HG02610 (cell line): ENCODE results near the gene HAPLN3.

Experiments used
- ATAC-seq: cut with Tn5 transposase; IDR thresholded peaks from one replicate; pipeline ENCODE4 v1.9.1; 2021; ENCODE audit warnings: mild to moderate bottlenecking, moderate library complexity; ENCODE audit not compliant: unreplicated experiment

Gene HAPLN3

DNA sequence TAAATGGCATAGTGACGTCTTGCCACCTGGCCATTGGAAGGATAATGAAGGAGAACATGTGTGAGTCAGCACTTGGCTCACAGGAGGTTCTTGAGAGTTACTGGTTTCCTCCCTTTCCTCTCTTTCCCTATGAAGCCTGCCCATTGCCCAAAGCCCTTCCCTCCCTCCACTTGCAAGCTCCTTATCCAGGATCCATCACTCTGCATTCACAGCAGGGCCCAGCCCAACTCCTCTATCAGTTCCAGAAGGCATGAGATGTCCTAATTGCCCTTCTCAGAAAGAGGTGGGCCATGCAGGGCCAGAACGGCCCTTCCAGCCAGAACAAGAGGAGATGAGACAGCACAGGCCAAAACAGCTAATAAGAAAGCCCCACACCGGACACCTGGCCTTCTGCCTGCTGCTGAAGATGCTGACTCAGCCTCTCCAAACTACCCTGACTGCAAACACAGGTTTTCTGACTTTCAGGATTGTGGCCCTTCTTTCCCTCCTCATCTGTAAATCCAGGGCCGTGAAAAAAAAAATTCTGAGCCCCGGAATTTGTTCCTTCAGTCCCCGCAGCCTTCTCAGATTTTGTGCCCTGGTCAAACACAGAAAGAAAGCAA, 29.7 kb downstream of the HAPLN3 start:
- no peak for ATAC-seq

DNA sequence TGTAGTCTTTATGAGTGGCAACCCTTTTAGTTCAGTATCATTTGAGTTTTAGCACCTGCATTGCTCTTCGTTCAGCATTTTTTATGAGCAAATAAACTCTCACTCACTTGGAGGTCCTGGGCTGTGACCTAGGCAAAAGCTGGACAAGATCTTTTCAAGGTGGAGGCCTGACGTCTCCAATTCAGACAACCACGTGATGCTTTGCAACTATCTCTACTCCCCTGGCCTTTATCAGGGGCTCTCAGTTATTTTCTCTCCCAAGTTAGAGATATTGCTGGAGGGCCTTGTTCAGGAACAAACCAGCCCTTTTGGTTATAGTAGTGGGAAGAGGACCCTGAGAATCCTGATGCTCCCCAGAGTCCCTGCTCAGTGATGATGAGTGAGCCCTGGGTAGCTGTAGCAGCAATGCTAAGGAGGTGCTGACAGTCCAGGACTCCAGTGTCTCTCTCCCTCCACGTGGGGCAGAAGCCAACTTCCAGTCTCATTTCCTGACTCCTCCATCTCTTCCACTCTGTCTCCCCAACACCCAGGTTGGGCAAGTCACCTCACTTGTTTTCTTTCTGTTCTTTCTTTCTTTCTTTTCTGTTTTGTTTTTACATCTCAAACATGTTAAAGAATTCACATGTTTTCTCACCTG, 30.4 kb downstream of the HAPLN3 start:
- no peak for ATAC-seq

DNA sequence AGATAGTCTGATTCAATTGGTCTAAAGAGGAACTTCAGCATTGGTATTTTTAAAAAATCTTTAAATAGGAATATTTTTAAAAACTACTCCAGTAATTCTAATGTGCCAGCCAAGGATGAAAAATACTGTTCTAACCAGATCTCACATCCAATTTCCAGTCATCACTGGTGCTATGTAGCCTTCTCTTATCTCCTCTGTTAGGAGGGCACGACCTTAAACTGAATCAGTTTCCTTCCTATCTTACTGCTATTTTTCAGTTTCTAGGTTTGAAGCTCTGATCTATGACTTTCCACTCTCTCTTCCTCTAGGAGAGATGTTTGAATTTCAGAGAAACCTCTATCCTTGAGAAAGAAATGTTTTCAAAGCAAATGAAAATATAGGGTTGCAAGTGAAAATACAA, 31.9 kb downstream of the HAPLN3 start:
- ATAC-seq: no peak

DNA sequence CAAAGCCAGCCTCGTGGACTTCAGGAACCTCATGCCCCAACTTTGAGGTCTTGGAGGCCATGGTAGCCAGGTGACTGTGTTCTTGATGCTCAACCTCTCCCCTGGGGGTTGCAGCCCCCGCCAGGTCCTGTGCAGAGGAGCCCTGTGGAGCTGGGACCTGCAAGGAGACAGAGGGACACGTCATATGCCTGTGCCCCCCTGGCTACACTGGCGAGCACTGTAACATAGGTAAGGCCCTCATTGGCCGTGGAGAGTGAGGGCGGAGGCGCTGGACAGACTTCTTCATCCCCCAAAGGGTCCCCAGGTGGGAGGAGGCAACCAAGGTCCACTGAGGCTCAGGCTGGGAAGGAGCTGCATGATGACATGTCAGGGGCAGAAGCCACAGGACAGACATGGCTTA, 35.1 kb downstream of the HAPLN3 start:
- no peak for ATAC-seq

DNA sequence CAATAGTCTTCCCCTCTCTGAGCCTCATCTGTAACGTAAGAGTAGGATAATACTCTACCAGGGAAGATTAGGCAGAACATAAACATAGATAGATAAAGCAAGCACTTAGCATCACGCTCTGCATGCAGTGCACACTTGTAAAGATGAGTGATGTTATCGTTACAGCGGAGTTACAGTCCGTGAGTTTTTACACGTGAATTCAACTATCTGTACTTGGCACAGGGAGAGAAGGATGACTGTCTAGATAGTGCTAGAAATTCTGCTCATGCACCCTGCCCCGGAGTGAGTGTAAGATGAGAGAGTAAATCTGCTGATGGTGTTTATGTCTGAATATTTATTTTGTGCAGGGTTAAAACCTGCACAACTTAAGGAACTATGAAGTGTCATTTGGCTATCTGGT, 35.8 kb downstream of the HAPLN3 start:
- ATAC-seq: no peak

DNA sequence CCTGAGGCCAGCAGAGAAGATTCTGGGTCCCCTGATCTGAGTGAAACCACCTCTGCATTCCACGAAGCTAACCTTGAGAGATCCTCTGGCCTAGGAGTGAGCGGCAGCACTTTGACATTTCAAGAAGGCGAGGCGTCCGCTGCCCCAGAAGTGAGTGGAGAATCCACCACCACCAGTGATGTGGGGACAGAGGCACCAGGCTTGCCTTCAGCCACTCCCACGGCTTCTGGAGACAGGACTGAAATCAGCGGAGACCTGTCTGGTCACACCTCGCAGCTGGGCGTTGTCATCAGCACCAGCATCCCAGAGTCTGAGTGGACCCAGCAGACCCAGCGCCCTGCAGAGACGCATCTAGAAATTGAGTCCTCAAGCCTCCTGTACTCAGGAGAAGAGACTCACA, 36.4 kb downstream of the HAPLN3 start:
- no peak for ATAC-seq

DNA sequence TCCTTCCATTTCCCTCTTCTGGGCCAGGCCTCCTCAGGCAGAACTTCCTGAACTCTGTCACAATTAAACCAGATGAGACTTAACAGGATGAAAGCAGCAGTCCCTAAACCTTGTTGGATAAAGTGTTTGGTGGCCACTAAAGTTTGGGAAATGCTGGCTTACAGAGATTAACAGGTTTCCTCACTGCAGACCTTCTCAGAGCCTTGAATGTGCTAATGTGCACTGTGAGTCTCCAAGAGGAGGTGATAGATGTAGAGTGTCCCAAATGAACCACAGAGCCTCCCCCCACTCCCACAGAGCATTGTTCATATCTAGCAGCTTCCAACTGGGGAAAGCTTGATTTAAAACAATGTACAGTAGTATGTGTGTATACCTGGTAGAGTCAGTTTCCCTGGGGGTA, 42.9 kb downstream of the HAPLN3 start:
- ATAC-seq: no peak

DNA sequence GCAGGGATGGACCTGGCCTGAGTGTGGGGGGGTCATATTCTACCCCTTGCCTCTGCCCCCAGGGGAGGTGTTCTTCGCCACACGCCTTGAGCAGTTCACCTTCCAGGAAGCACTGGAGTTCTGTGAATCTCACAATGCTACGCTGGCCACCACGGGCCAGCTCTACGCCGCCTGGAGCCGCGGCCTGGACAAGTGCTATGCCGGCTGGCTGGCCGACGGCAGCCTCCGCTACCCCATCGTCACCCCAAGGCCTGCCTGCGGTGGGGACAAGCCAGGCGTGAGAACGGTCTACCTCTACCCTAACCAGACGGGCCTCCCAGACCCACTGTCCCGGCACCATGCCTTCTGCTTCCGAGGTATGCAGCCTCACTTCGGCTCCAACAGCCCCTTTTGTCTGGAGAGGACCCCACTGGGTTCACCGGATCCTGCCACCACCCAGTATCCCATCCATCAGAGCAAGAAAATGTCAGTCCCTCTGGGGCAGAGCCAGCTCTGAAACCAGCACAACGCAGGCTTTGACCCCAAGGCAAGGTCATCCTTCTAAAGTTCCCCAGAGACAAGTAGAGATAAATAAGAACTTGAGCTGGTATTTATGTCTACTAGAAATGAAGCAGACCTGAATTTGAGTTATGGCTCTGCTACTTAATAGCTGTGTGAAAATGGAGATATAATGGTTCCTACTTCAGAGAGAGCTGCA, 45.8 kb downstream of the HAPLN3 start:
- ATAC-seq: no peak

DNA sequence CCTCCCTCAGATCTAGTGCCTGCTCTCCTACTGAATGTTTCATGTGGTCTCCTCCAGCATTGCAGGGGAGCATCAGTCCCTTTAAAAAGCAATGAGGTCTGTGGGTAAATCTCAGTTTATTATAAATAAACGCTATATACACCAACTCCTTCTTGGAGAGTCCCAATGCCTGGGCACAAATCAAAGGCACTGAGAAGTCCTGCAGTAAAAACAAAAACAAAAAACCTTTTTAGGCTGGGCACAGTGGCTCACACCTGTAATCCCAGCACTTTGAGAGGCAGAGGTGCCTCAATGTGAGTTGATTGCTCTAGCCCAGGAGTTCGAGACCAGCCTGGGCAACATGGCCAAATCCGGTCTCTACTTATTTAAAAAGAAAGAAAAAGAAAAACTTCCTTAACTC, 47.1 kb downstream of the HAPLN3 start:
- ATAC-seq: no peak

DNA sequence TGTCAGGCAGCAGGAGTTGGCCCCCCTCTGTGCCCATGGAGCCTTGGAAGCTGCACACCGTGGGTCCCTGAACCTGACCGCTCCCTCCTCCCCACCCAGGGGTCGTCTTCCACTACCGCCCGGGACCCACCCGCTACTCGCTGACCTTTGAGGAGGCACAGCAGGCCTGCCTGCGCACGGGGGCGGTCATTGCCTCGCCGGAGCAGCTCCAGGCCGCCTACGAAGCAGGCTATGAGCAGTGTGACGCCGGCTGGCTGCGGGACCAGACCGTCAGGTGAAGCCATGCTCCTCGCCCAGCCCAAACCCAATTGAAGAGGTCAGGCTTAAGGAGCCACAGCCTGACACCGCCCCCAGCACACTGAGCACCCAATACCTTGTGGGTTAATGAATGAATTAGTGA, 48.2 kb downstream of the HAPLN3 start:
- no peak for ATAC-seq

DNA sequence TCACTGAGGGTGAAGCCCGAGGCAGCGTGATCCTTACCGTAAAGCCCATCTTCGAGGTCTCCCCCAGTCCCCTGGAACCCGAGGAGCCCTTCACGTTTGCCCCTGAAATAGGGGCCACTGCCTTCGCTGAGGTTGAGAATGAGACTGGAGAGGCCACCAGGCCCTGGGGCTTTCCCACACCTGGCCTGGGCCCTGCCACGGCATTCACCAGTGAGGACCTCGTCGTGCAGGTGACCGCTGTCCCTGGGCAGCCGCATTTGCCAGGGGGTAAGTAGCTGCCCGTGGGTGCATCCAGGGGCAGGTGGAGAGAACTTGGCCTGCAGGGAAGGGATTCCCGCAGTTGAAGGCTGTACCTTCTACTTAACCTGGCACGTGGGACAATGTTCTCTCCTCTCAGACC, 49.7 kb downstream of the HAPLN3 start:
- ATAC-seq: no peak

DNA sequence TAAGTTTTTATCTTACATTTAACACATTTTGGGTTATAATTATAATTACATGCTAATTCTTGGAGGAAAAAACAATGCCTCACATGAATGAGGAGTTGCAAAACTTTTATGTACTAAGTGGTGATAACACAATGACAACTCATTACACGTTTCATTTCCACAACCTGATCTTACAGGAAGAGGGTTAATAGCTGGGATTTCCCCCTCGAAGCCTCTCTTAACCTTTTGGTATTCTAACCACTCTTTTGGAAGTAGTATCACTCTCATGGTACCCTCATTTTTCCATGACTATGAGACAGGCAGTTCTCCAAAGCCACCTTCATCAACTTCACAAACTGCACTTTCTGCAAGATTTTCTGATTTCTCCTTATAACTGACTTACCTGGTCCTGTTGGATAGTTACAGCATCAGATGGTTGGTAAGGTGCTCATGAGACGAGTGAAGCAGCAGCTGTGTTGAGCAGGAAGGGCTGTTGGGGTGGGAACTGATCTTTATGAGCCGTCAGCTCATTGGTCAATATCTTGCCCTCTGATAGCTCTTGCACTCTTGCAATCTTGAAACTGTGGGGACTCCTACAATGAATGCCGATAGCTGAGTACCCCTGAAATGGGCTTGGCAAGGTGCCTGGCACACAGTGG, 50.5 kb downstream of the HAPLN3 start:
- ATAC-seq: no peak

DNA sequence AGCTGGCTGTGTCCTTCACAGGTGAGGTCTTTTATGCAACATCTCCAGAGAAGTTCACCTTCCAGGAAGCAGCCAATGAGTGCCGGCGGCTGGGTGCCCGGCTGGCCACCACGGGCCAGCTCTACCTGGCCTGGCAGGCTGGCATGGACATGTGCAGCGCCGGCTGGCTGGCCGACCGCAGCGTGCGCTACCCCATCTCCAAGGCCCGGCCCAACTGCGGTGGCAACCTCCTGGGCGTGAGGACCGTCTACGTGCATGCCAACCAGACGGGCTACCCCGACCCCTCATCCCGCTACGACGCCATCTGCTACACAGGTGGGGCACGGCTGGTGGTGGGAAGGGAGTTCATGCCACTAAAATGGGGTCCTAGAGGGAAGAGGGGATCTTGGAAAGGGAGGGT, 52.0 kb downstream of the HAPLN3 start:
- ATAC-seq: no peak

DNA sequence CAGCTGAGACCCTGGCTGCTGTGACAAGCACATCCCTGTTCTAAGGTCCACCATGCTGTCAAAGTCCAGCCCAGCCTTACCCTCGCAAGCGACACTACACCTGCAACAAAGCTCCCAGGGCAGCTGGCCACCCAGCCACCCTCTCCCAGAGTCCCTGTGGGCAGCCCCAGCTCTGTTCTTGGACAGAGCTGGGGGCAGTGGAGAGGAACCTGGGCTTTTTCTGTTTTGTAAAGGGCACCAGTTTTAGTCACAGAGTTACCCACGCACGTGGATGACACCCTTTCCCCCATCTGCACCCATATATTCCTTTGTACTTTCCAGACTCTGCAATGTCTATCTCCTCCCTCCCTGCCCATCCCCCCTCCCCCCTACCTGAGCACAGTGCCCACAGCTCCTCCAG, 53.2 kb downstream of the HAPLN3 start:
- ATAC-seq: no peak

DNA sequence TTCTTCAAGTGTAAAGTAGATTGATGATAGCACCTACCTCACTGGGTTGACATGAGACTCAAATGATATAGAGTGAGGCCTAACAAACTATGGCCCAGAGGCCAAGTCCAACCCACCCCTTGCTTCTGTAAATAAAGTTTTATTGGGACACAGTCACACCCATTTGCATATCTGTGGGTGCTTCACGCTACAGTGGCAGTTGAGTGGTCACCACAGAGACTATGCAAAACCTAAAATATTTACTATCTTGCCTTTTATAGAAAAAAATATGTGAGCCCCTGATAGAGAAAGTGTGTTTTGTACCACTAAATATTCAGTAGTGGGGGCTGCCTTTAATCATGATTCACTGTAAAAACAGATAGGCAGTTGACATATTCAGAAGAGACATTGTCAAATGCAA, 54.1 kb downstream of the HAPLN3 start:
- ATAC-seq: no peak

DNA sequence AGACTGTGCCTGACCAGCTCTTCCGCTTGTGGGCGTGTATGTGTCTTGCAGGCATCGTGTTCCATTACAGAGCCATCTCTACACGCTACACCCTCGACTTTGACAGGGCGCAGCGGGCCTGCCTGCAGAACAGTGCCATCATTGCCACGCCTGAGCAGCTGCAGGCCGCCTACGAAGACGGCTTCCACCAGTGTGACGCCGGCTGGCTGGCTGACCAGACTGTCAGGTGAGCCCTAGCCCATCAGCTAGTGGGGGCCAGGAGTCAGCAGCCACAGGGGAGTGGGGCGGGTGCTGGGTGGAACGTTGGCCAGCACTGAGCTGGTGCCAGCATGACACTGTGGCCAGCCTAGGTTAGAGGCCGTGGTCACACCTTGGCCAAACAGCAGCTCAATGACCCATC, 55.4 kb downstream of the HAPLN3 start:
- ATAC-seq: no peak

DNA sequence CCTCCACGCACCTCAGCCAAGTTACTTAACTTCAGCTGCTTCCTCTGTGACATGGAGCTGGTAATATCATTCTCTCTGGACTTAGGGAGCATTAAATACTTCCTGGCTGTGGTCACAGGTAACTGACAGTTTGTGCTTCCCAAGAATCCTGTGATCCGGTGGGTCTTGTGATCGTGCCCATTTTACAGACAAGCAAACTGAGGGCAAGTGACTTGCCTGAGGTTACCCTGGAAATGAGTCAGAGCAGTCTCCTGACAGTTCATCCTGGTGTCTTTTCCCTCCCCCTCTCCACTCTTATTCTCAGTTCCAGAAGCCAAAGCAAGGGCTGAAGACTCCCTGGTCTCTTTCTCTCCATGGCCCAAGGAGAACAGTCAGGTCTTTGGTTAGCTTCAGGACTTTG, 56.2 kb downstream of the HAPLN3 start:
- ATAC-seq: no peak

DNA sequence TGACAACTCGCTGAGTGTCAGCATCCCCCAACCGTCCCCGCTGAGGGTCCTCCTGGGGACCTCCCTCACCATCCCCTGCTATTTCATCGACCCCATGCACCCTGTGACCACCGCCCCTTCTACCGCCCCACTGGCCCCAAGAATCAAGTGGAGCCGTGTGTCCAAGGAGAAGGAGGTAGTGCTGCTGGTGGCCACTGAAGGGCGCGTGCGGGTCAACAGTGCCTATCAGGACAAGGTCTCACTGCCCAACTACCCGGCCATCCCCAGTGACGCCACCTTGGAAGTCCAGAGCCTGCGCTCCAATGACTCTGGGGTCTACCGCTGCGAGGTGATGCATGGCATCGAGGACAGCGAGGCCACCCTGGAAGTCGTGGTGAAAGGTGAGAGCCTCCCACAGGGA, 56.7 kb downstream of the HAPLN3 start:
- ATAC-seq: no peak

DNA sequence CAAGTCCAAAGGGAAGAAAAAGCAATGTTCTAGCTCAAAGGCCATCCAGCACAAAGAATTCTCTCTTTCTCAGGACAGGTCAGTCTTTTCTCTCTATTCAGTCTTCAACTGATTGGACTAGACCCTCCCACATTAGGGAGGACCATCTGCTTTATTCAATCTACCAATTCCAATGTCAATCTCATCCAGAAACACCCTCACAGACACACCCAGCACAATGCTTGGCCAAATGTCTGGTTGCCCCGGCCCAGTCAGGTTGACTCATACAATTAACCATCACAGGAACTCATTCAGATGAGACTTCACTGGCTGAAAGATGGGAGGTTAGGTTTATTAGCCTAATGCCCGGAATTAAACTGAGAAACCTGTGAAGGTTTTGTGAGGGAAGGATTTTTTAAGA, 59.7 kb downstream of the HAPLN3 start:
- ATAC-seq: no peak

DNA sequence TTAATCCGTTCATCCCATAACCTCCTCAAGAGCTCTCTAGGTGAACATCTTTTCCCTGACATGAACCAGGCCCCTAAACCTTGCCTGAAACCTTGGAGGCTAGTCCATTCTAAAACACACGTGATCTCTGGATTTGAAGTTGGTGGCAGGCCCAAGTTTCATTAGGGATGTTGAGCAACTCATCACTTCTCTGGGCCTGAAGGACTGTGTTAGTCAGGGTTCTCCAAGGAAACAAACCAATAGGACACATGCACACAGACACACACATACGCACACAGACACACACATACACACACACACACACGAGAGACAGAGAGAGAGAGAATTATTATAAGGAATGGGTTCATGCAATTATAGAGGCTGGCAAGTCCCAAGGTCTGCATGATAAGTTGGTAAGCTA, 60.2 kb downstream of the HAPLN3 start:
- ATAC-seq: no peak

DNA sequence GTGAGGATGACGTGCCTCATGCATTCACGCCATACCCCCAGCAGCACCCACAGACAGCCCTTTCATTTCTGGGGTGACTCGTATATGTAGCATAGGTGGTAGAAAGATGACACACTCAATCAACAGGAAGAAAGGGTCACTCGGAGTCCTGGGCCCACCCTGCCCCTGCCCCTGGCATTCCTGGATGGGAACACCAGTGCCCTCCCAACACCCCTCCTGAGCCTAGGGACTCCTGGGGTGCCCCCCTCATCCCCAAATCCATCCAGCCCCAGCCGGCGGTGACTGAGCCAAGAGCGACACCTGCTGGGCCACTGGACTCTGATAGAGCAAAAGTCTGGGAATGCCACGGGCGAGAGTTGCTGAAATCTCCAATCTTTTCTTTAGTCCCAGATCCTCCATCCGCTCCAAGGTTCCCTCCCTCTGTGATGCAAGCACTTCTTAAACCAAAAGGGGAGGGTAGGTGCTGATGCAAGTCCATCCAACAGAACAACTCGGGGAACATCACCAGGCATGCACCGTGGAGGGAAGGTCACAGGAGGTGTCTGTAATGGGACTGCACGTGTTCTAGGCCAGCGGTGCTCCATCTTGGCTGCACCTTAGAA, 61.0 kb downstream of the HAPLN3 start:
- ATAC-seq: no peak

DNA sequence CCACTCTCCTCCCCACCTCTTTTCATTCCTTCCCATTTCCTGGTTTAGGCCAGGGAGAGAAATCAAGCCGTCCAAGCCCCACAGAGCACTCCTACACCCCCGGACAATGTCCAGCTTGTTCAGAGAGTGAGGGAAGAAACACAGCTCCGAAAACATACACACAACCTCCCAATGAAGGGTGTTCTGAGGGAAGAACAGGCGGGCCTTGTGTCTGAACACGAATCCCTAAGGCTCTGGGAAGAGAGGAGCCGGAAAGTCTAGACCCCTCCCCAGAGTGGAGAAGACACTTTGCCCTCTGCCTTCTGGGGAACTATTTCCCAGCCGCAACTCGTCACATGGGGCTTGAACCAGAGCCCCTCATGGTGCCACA, 61.6 kb downstream of the HAPLN3 start:
- no peak for ATAC-seq
